GM18868 (cell line): Measurements from ENCODE around the gene BAIAP2.

Experiments
- ATAC-seq: cut with Tn5 transposase; IDR thresholded peaks from one replicate; pipeline ENCODE4 v1.9.1; 2021; ENCODE audit warnings: mild to moderate bottlenecking, moderate library complexity; ENCODE audit not compliant: unreplicated experiment

Gene BAIAP2

GRCh38 chr17:81034779-81035520 is at the start of gene BAIAP2:
TSS of gene BAIAP2 (plus strand) at chr17:81035151. CDS start at chr17:81035255, 104 bp downstream.
- ATAC-seq = peak; percentile 71

GRCh38 chr17:80986046-80986445 is 48.9 kb upstream of the BAIAP2 start:
- ATAC-seq = no peak

- ATAC-seq = no peak
Measured at GRCh38 chr17:80986816-80987475, 48.0 kb upstream of the BAIAP2 start.

- ATAC-seq = no peak
Measured at GRCh38 chr17:80987941-80988461, 47.0 kb upstream of the BAIAP2 start.

- no peak for ATAC-seq
Measured at GRCh38 chr17:80989586-80989913, 45.4 kb upstream of the BAIAP2 start.

- no peak for ATAC-seq
Measured at GRCh38 chr17:80990921-80991644, 43.9 kb upstream of the BAIAP2 start.

- ATAC-seq = no peak
Measured at GRCh38 chr17:80991645-80992076, 43.3 kb upstream of the BAIAP2 start, which contains the start of gene CHMP6. TSS of gene CHMP6 (plus strand) at chr17:80991841. CDS start at chr17:80991919, 78 bp downstream.

GRCh38 chr17:80992077-80992947 is 42.6 kb upstream of the BAIAP2 start:
- no peak for ATAC-seq

GRCh38 chr17:80992948-80993624 is 41.9 kb upstream of the BAIAP2 start:
- no peak for ATAC-seq

- ATAC-seq = no peak
Measured at GRCh38 chr17:80995131-80995530, 39.8 kb upstream of the BAIAP2 start.

GRCh38 chr17:80996422-80997305 is 38.3 kb upstream of the BAIAP2 start:
- ATAC-seq = no peak

- ATAC-seq = no peak
Measured at GRCh38 chr17:80997424-80998117, 37.4 kb upstream of the BAIAP2 start.

- ATAC-seq = no peak
Measured at GRCh38 chr17:80998118-80998747, 36.7 kb upstream of the BAIAP2 start.

- ATAC-seq = no peak
Measured at GRCh38 chr17:80998748-80999535, 36.0 kb upstream of the BAIAP2 start.

- ATAC-seq = no peak
Measured at GRCh38 chr17:80999536-81000333, 35.2 kb upstream of the BAIAP2 start.

- ATAC-seq = no peak
Measured at GRCh38 chr17:81000334-81000630, 34.7 kb upstream of the BAIAP2 start.
